Measurements from ENCODE around the gene TMA7B.

Gene TMA7B

DNA sequence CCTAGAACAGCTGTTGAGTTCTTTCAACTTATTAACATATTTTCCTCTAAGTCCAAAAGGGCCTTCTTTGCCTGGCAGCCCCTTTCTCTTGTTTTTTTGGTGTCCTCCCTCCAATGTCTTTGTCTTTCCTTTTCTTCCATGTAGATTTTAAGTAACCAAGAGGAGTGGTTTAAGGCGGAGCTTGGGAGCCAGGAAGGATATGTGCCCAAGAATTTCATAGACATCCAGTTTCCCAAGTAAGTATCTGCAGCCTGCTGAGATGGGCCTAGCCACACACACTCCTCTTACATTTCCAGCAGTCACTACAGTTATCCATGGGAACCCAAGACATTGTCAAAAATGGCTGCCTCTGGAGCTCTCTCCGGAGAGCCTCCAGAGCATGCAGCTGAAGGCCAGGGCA, 4.5 kb upstream of the TMA7B start:
- DNase-seq, result no peak

- no peak for DNase-seq
These were observed 3.1 kb upstream of the TMA7B start for GRCh38 chr22:39956932-39957664.

DNA sequence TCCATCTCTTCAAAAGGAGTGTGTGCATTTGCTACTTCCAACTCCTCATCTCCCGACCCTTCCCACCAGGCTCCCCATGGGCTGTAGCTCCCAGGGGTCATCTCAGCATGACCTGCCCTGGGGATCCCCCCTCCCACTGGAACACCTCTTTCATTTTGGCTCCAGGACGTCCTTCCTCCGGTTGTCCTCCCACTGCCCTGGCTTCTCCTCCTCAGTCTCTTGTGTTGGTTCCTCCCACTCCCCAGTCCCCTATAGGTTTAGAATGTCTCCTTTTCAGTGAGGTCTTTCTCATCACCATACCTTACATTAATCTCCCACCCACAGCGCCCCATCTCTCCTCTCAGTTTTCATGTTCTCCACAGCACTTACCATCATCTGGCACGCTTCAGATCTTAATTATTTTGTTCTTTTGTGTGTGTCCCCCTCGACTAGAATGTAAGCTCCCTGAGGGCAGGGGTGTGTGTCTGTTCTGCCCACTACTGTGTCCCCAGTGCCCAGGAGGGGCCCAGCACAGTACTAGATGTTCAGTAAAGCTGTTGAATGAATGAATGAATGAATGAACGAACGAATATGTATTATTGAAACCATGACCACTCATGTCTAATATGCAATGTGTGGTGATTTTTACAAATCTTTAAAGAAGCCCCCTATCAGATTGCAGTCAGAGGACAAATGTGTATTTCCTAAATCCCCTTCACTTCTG, 2.0 kb upstream of the TMA7B start:
- no peak for DNase-seq

- DNase-seq, result no peak
These were observed 1.1 kb upstream of the TMA7B start for GRCh38 chr22:39958949-39959639.

DNA sequence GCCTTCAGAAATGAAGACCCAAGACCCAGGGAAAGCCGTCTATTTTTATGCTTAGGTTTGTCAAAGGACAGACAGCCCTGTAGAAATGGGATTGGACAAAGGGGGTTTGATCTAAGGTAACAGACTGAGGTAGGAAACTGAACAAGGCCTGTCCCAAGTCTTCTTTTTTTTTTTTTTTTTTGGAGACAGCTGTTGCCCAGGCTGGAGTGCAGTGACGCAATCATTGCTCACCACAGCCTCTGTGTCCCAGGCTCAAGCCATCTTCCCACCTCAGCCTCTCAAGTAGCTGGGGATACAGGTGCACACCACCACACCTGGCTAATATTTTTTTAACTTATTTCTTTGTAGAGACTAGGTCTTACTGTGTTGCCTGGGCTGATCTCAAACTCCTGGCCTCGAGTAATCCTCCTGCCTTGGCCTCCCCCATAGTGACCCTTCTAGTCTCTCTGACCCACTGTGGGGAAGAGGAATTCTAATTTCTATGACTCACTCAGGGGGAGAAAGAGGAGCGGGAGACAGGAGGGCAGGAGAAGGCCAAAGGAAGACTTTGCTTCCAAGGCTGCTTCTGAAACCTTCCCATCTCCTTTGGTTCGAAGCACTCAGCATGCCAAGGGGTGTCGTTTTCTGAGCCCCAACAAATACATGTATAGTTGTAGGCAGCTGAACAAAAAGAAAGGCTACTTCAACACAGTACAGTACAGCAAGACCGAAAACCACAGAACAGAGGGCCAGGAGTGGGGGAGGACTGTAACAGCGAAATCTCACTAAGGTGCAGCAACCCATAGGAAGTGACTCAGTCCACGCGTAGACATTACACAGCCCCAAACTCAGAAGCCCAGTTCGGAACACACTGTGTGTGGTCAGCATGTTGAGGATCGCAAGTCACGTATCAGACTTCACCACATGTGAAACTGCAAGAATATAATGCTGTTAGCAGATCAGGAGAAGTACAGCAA, 872 bp downstream of the TMA7B start:
- DNase-seq, result peak; percentile 97

- peak; percentile 41 for DNase-seq
These were observed 1.9 kb downstream of the TMA7B start for GRCh38 chr22:39962071-39962470.

DNA sequence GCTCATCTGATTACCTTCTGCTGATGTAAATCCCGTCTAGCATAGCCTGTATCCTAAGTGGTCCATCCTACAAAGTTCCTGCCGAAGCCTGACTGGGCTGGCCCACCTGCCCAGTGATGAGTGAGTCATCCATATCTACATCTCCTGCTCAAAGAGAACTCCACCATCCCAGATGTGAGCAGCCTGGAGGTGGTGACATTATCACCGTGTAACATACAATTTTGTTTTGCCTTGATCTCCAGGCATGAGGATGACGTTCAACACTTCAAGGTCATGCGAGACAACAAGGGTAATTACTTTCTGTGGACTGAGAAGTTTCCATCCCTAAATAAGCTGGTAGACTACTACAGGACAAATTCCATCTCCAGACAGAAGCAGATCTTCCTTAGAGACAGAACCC, 5.6 kb downstream of the TMA7B start:
- no peak for DNase-seq

- peak; percentile 24 for DNase-seq
These were observed 6.3 kb downstream of the TMA7B start for GRCh38 chr22:39966470-39966869.

- peak; percentile 46 for DNase-seq
These were observed 7.1 kb downstream of the TMA7B start for GRCh38 chr22:39967103-39967829.

DNA sequence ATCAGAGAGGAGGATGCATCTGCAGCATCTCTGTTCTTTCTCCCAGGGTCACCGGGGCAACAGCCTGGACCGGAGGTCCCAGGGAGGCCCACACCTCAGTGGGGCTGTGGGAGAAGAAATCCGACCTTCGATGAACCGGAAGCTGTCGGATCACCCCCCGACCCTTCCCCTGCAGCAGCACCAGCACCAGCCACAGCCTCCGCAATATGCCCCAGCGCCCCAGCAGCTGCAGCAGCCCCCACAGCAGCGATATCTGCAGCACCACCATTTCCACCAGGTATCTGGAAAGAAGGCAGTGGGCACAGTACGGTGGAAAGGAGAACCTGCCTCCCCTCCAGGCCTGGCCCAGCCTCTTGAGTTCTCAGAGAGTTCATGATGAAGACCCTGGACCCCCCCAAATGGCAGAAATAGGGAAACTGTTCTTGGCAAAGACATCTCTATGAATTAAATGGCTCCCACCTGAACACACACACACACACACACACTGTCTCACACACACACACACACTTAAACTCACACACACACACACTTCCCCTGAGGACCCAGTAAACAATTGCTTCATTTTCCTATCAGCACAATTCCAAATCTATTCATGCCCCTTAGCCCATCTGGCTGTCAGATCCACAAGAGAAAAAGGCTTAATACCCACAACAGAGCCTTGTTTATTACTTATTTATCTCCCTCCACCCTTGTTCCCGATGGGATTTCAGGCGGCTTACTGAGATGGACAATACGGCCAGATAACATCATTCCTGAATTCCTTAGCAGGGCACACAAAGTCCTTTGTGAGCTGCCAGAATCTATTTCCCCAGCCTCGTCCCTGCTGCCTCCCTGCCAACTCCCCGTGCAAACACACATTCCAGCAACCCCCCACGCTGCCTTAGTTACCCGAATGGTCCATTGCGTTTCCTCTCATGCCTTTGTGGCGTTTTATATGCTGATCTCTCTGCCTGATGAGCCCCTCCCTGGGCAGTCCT, 8.1 kb downstream of the TMA7B start:
- no peak for DNase-seq

GRCh38 chr22:39970742-39971141, 10.5 kb downstream of the TMA7B start:
- no peak for DNase-seq

DNA sequence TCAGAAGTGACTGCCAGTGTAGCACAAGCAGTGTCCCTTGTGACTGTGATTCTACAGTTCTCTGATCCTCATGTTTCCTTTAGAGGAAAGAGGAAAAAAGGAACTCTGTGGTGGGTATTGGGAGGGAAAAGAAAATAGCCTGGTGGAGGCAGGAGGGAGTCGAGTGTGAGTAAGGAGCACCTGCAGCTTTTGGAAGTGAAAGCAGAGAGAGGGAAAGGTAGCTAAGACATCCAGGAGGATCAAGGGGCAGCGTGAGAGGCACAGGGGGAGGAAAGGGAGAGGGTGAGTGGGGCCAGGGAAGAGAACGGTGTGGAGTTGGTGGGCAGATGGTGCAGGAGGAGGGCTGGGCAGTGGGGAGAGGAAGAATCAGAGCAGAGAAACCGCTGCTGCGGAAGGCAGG, 12.4 kb downstream of the TMA7B start:
- no peak for DNase-seq

- DNase-seq, result no peak
These were observed 13.5 kb downstream of the TMA7B start for GRCh38 chr22:39973656-39974055.

DNA sequence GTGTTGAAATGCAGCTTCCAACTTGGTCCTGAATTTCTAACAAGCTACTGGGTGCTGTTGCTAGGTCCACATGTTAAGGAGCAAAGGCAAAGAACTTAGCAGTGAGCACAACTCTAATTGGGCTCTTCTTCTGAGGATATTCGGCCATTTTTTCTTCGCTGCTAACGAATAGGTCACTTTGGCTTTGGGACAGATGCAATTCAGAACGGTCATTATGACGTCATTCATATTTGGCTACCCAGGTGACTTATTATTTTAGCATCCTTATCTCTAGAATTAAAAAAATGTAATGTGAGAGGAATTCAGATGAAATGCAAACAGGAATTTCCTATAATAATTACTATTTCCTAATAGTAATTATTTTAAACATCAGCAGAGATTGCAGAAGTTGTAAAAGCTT, 13.9 kb downstream of the TMA7B start:
- DNase-seq, result no peak

GRCh38 chr22:39979048-39979447, 18.9 kb downstream of the TMA7B start:
- no peak for DNase-seq

DNA sequence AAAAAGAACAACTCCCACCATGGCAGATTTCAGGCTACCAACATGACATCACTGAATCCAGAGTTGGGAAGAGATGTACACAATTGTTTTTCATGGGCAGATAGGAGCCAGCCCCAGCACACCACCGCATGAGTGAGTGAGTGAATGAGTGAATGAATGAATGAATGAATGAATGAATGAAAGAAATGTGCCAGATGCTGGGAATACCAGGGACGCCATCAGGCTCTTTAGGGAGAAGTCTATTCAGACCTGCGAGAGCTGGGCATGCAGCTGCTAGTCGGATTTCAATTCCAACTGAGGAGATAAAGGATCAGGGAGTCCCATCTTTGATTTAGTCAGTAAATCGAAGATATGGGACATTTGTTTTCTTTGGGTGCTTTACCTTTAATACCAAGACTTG, 19.3 kb downstream of the TMA7B start:
- DNase-seq, result no peak

GRCh38 chr22:39980596-39980995, 20.4 kb downstream of the TMA7B start:
- no peak for DNase-seq

DNA sequence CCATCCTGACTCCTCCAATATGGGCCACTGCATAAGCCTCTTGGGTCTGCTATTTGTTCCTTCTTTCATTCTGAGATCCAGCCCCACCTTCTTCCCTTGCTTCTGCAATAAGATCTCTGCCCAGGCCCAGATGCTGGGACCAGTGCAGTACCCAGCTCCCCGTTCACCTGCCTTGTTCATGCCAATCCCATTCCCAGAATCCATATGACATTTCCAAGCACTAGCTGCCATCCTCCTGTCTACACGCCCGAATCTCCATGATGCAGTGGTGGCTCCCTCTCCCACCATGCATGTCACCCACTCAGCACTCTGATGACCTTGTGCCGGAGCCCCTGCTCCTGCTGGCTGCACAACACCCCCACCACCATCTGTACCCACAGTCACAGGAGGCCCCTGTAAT, 23.1 kb downstream of the TMA7B start:
- no peak for DNase-seq

DNA sequence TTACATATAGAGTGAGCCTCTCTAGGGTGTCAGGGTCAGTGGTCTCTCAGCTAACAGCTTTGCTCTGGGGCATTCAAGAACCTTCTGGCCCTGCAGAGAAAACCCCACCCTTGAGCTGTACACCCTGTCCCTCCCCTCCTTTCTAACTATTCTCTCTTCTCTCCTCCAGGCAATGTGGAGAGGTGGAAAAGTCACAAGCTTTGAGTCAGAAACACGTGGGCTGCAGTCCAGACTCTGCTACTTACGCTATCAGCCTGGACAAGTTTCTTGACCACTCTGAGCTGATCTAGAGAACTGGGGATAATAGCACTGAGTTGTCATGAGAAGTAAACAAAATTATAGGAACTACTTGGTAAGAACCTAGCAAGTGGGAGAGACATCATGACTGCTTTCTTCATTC, 23.8 kb downstream of the TMA7B start:
- DNase-seq, result no peak

- DNase-seq, result no peak
These were observed 24.5 kb downstream of the TMA7B start for GRCh38 chr22:39984746-39985145.
